GM23248 (cell line): ENCODE data around the gene RAMP1. TPM values are rescaled to one million over a fixed set of nuclear protein-coding genes. Genes with fewer than 3 reads are reported as not detected.

ENCODE experiments used
- DNase-seq: peaks from one replicate; pipeline ENCODE4 v3.0.0-alpha.2; 2015
- H2AFZ ChIP-seq: fragments of 200-600 bp; sonication (generic); 2 replicates; pipeline ENCODE4 v1.6.1; 2016; ENCODE audit warnings: antibody characterized with exemption
- H3F3A ChIP-seq: fragments of 200-600 bp; sonication (generic); 2 replicates; pipeline ENCODE4 v1.6.1; 2016; ENCODE audit warnings: mild to moderate bottlenecking, antibody characterized with exemption, mixed run types; ENCODE audit not compliant: insufficient read depth
- H3K27ac ChIP-seq: fragments of 200-600 bp; sonication (generic); 2 replicates; pipeline ENCODE4 v1.5.1; 2016; ENCODE audit warnings: mild to moderate bottlenecking
- H3K27me3 ChIP-seq: fragments of 200-600 bp; sonication (generic); replicated peaks from 2 replicates; pipeline ENCODE4 v1.6.1; 2016; ENCODE audit warnings: mild to moderate bottlenecking; ENCODE audit not compliant: insufficient read depth
- H3K36me3 ChIP-seq: fragments of 200-600 bp; sonication (generic); 2 replicates; pipeline ENCODE4 v1.6.1; 2016; ENCODE audit warnings: low read depth, mild to moderate bottlenecking
- H3K4me1 ChIP-seq: fragments of 200-600 bp; sonication (generic); 2 replicates; pipeline ENCODE4 v1.6.1; 2016; ENCODE audit warnings: mild to moderate bottlenecking; ENCODE audit not compliant: insufficient read depth
- H3K4me2 ChIP-seq: fragments of 200-600 bp; sonication (generic); one replicate; pipeline ENCODE4 v1.6.1; 2016; ENCODE audit warnings: mild to moderate bottlenecking; ENCODE audit not compliant: unreplicated experiment
- H3K4me3 ChIP-seq: fragments of 200-600 bp; sonication (generic); 2 replicates; pipeline ENCODE4 v1.5.1; 2016; ENCODE audit warnings: mild to moderate bottlenecking
- H3K79me2 ChIP-seq: fragments of 200-600 bp; sonication (generic); 2 replicates; pipeline ENCODE4 v1.6.1; 2016; ENCODE audit warnings: mild to moderate bottlenecking; ENCODE audit not compliant: insufficient read depth
- H3K9ac ChIP-seq: fragments of 200-600 bp; sonication (generic); 2 replicates; pipeline ENCODE4 v1.6.1; 2016; ENCODE audit warnings: mild to moderate bottlenecking
- H3K9me2 ChIP-seq: fragments of 200-600 bp; sonication (generic); 2 replicates; pipeline ENCODE4 v1.6.1; 2016; ENCODE audit warnings: mixed run types, mild to moderate bottlenecking, moderate library complexity; ENCODE audit not compliant: insufficient read depth
- H3K9me3 ChIP-seq: fragments of 200-600 bp; sonication (generic); one replicate; pipeline ENCODE4 v1.6.1; 2017; ENCODE audit warnings: low read depth
- H4K20me1 ChIP-seq: fragments of 200-600 bp; sonication (generic); 2 replicates; pipeline ENCODE4 v1.6.0; 2016; ENCODE audit not compliant: insufficient read depth
- EZH2 ChIP-seq: fragments of 200-600 bp; sonication (generic); IDR thresholded peaks from 2 replicates; pipeline ENCODE4 v1.6.1; 2018; ENCODE audit warnings: antibody characterized with exemption, mild to moderate bottlenecking; ENCODE audit not compliant: insufficient read depth, poor library complexity, severe bottlenecking
- EZH2phosphoT487 ChIP-seq: fragments of 200-600 bp; sonication (generic); IDR thresholded peaks from 2 replicates; pipeline ENCODE4 v1.6.1; 2018; ENCODE audit warnings: antibody characterized with exemption, moderate library complexity, mild to moderate bottlenecking, low read depth; ENCODE audit not compliant: insufficient read depth
- WGBS, 2 experiments: methylation state at CpG; one replicate each; pipeline ENCODE4 v1.1.6; 2015 to 2017; ENCODE audit warnings: low lambda C conversion rate in 2 of 2, low coverage in 1 of 2; ENCODE audit errors: missing lambda C conversion rate in 2 of 2; 5-methylcytosine and 5-hydroxymethylcytosine counted together
- in situ Hi-C: fragments of 300-500 bp; cut with MboI; formaldehyde crosslinking; loops from 2 replicates; pipeline ENCODE4 v1.15.0; 2020
- polyA plus RNA-seq: library from polyadenylated mRNA; unstranded; fragments of >200 nt; fragmentation: Nextera tagmentation; extraction: Ambion mirVana; gene quantifications from 2 replicates; pipeline ENCODE4 v1.2.1, GENCODE V29; 2016
- total RNA-seq: library from RNA; depleted of rRNA; stranded (reverse); fragments of >200 nt; shearing (Covaris generic); gene quantifications from 2 replicates; pipeline ENCODE4 v1.2.3, GENCODE V29; 2014

Gene RAMP1
- total and polyA plus RNA-seq, 2 experiments from 2014 or later, result 4.1 to 11.1 TPM

- H3K9ac ChIP-seq, result no peak overlapping the region
- H3K27ac ChIP-seq, result no peak overlapping the region
- H3K4me2 ChIP-seq, result no peak overlapping the region
- H3K79me2 ChIP-seq, result no peaks in the 10 kb centered on the region
- H3K9me2 ChIP-seq, result no peaks in the 10 kb centered on the region
- H3K9me3 ChIP-seq, result no peaks in the 10 kb centered on the region
- peaks cover 11% of the 10 kb centered on the region for H3K4me1 ChIP-seq
- H2AFZ ChIP-seq, result no peak overlapping the region
- H3F3A ChIP-seq, result no peaks in the 10 kb centered on the region
- H3K27me3 ChIP-seq, result no peaks in the 10 kb centered on the region
- H3K36me3 ChIP-seq, result no peaks in the 10 kb centered on the region
- WGBS, 2 experiments, result 90 to 94% methylated on average over 10 of the region's 10 CpGs
- H3K4me3 ChIP-seq, result no peak overlapping the region
- TF ChIP-seq EZH2, result no peak
- no peak for TF ChIP-seq EZH2phosphoT487
- in situ Hi-C loops, result no loop called here
- no peak for DNase-seq
- no peaks in the 10 kb centered on the region for H4K20me1 ChIP-seq
These were observed 24.6 kb downstream of the RAMP1 start for GRCh38 chr2:237883951-237884446.

GRCh38 chr2:237884681-237885080, 25.3 kb downstream of the RAMP1 start:
- no peaks in the 10 kb centered on the region for H3F3A ChIP-seq
- H3K79me2 ChIP-seq, result no peaks in the 10 kb centered on the region
- H3K4me2 ChIP-seq, result no peak overlapping the region
- peaks cover 9% of the 10 kb centered on the region for H3K4me1 ChIP-seq
- H3K27ac ChIP-seq, result no peak overlapping the region
- TF ChIP-seq EZH2, result no peak
- no peak for TF ChIP-seq EZH2phosphoT487
- in situ Hi-C loops, result no loop called here
- H3K27me3 ChIP-seq, result no peaks in the 10 kb centered on the region
- 68 to 71% methylated on average over 13 of the region's 13 CpGs for WGBS, 2 experiments
- no peak overlapping the region for H3K9ac ChIP-seq
- H3K9me3 ChIP-seq, result no peaks in the 10 kb centered on the region
- no peaks in the 10 kb centered on the region for H3K9me2 ChIP-seq
- H2AFZ ChIP-seq, result no peak overlapping the region
- DNase-seq, result no peak
- H3K4me3 ChIP-seq, result no peak overlapping the region
- no peaks in the 10 kb centered on the region for H4K20me1 ChIP-seq
- H3K36me3 ChIP-seq, result no peaks in the 10 kb centered on the region

GRCh38 chr2:237885111-237885930, 25.9 kb downstream of the RAMP1 start:
- H4K20me1 ChIP-seq, result no peaks in the 10 kb centered on the region
- H3K9me3 ChIP-seq, result no peaks in the 10 kb centered on the region
- H3K4me3 ChIP-seq, result no peak overlapping the region
- no peaks in the 10 kb centered on the region for H3F3A ChIP-seq
- H3K4me1 ChIP-seq, result peaks cover 9% of the 10 kb centered on the region
- no peaks in the 10 kb centered on the region for H3K9me2 ChIP-seq
- no peak overlapping the region for H3K9ac ChIP-seq
- 84 to 85% methylated on average over 25 to 26 of the region's 27 CpGs for WGBS, 2 experiments
- no peak overlapping the region for H3K27ac ChIP-seq
- H3K79me2 ChIP-seq, result no peaks in the 10 kb centered on the region
- no peaks in the 10 kb centered on the region for H3K27me3 ChIP-seq
- no peak overlapping the region for H3K4me2 ChIP-seq
- no peak for TF ChIP-seq EZH2phosphoT487
- TF ChIP-seq EZH2, result no peak
- H2AFZ ChIP-seq, result no peak overlapping the region
- in situ Hi-C loops, result no loop called here
- H3K36me3 ChIP-seq, result no peaks in the 10 kb centered on the region
- DNase-seq, result no peak

- Histone ChIP-seq H3K4me3 (no peak overlapping the region), H3K4me1 (peaks cover 9% of the 10 kb centered on the region), H3K36me3 (no peaks in the 10 kb centered on the region), H3F3A (no peaks in the 10 kb centered on the region), H3K9me3 (no peaks in the 10 kb centered on the region), H3K9me2 (no peaks in the 10 kb centered on the region), H3K79me2 (no peaks in the 10 kb centered on the region), H3K9ac (no peak overlapping the region), H3K27me3 (no peaks in the 10 kb centered on the region), H3K27ac (no peak overlapping the region), H2AFZ (no peak overlapping the region), H3K4me2 (no peak overlapping the region), H4K20me1 (no peaks in the 10 kb centered on the region)
- DNase-seq, result no peak
- TF ChIP-seq EZH2, result no peak
- TF ChIP-seq EZH2phosphoT487, result no peak
- in situ Hi-C loops, result no loop called here
- 89 to 90% methylated on average over 26 of the region's 26 CpGs for WGBS, 2 experiments
These were observed 26.7 kb downstream of the RAMP1 start for GRCh38 chr2:237885931-237886684.
